ENCODE results near the gene DRC3.

- TF ChIP-seq EZH2 (IDR thresholded peaks at IDR 0.05; ENCODE audit: low read length) (no peak), CTCF (optimal IDR thresholded peaks at IDR 0.05 in 1 of 3, IDR thresholded peaks at IDR 0.05 in 1 of 3, conservative IDR thresholded peaks at IDR 0.05 in 1 of 3; ENCODE audit: extremely low read depth in 1 of 3, insufficient read depth in 2 of 3, low read length in 3 of 3) (no peak)
Observed at GRCh38 chr17:18031955-18032354, 59.3 kb downstream of the DRC3 start.
